T-helper 9 cell (primary cell): ENCODE measurements around the gene ARRB1.
A peak's percentile ranks its signal among the peaks of the same experiment; 100 is the strongest.
"Not testable (repeated sequence)": the region's sequence is repeated elsewhere in the genome, so short reads cannot be mapped to it uniquely, and the experiment has no call there.

Experiments
- DNase-seq: peaks from one replicate; pipeline ENCODE4 v3.0.0-alpha.2; 2020

Gene ARRB1

GRCh38 chr11:75298191-75298975 lies 53.1 kb downstream of the ARRB1 start:
- no peak for DNase-seq

GRCh38 chr11:75293903-75294302 lies 57.6 kb downstream of the ARRB1 start:
- DNase-seq: no peak

GRCh38 chr11:75292943-75293342 lies 58.5 kb downstream of the ARRB1 start:
- DNase-seq: no peak

GRCh38 chr11:75291741-75292140 lies 59.7 kb downstream of the ARRB1 start:
- DNase-seq: no peak

- DNase-seq: no peak
Measured at GRCh38 chr11:75289919-75290318, 61.5 kb downstream of the ARRB1 start.

GRCh38 chr11:75289511-75289760 lies 62.0 kb downstream of the ARRB1 start:
- no peak for DNase-seq

GRCh38 chr11:75287579-75287978 lies 63.9 kb downstream of the ARRB1 start:
- DNase-seq: no peak

GRCh38 chr11:75286826-75287465 lies 64.5 kb downstream of the ARRB1 start:
- no peak for DNase-seq

- DNase-seq: no peak
Measured at GRCh38 chr11:75285776-75286360, 65.6 kb downstream of the ARRB1 start.

- DNase-seq: no peak
Measured at GRCh38 chr11:75283391-75283931, 68.0 kb downstream of the ARRB1 start.

GRCh38 chr11:75281469-75282095 lies 69.9 kb downstream of the ARRB1 start:
- no peak for DNase-seq

- DNase-seq: no peak
Measured at GRCh38 chr11:75280770-75281468, 70.5 kb downstream of the ARRB1 start.

- peak; percentile 67 for DNase-seq
Measured at GRCh38 chr11:75280227-75280701, 71.2 kb downstream of the ARRB1 start.

GRCh38 chr11:75279273-75279672 lies 72.2 kb downstream of the ARRB1 start:
- DNase-seq: no peak

- DNase-seq: no peak
Measured at GRCh38 chr11:75277991-75278790, 73.3 kb downstream of the ARRB1 start.

GRCh38 chr11:75277211-75277805 lies 74.2 kb downstream of the ARRB1 start:
- no peak for DNase-seq

- no peak for DNase-seq
Measured at GRCh38 chr11:75276686-75277085, 74.8 kb downstream of the ARRB1 start.

GRCh38 chr11:75276186-75276585 lies 75.3 kb downstream of the ARRB1 start:
- DNase-seq: no peak

GRCh38 chr11:75275581-75275980 lies 75.9 kb downstream of the ARRB1 start:
- peak; percentile 50 for DNase-seq

- DNase-seq: not testable (repeated sequence)
Measured at GRCh38 chr11:75274716-75275115, 76.7 kb downstream of the ARRB1 start.
